GM21825 (cell line): ENCODE results near the gene POLR3B.

ENCODE experiments used
- ATAC-seq: cut with Tn5 transposase; IDR thresholded peaks from one replicate; pipeline ENCODE4 v1.9.1; 2021; ENCODE audit warnings: mild to moderate bottlenecking, moderate library complexity; ENCODE audit not compliant: unreplicated experiment

POLR3B gene

GRCh38 chr12:106409878-106410277, 52.3 kb downstream of the POLR3B start:
- ATAC-seq: no peak

GRCh38 chr12:106412563-106412962, 55.0 kb downstream of the POLR3B start:
- ATAC-seq: no peak

- ATAC-seq: no peak
These were observed 57.6 kb downstream of the POLR3B start for GRCh38 chr12:106415134-106415533.

- ATAC-seq: no peak
These were observed 58.7 kb downstream of the POLR3B start for GRCh38 chr12:106416273-106416672.

GRCh38 chr12:106417926-106418910, 60.7 kb downstream of the POLR3B start:
- ATAC-seq: no peak

GRCh38 chr12:106418970-106419369, 61.4 kb downstream of the POLR3B start:
- ATAC-seq: no peak

GRCh38 chr12:106423291-106423690, 65.7 kb downstream of the POLR3B start:
- ATAC-seq: no peak

GRCh38 chr12:106425061-106425702, 67.6 kb downstream of the POLR3B start:
- ATAC-seq: no peak

- no peak for ATAC-seq
These were observed 70.4 kb downstream of the POLR3B start for GRCh38 chr12:106427917-106428316.

GRCh38 chr12:106428384-106428783, 70.8 kb downstream of the POLR3B start:
- ATAC-seq: no peak

GRCh38 chr12:106429043-106429552, 71.5 kb downstream of the POLR3B start:
- no peak for ATAC-seq

- no peak for ATAC-seq
These were observed 72.1 kb downstream of the POLR3B start for GRCh38 chr12:106429636-106430035.

- ATAC-seq: no peak
These were observed 74.4 kb downstream of the POLR3B start for GRCh38 chr12:106431839-106432411.

GRCh38 chr12:106433055-106433454, 75.5 kb downstream of the POLR3B start:
- no peak for ATAC-seq

- ATAC-seq: no peak
These were observed 77.0 kb downstream of the POLR3B start for GRCh38 chr12:106434526-106434925.

- no peak for ATAC-seq
These were observed 78.6 kb downstream of the POLR3B start for GRCh38 chr12:106436164-106436563.

- ATAC-seq: no peak
These were observed 85.0 kb downstream of the POLR3B start for GRCh38 chr12:106442575-106442974.

GRCh38 chr12:106445053-106445452, 87.5 kb downstream of the POLR3B start:
- no peak for ATAC-seq

- ATAC-seq: no peak
These were observed 88.4 kb downstream of the POLR3B start for GRCh38 chr12:106445959-106446358.

GRCh38 chr12:106446419-106447092, 89.0 kb downstream of the POLR3B start:
- ATAC-seq: no peak

- no peak for ATAC-seq
These were observed 94.8 kb downstream of the POLR3B start for GRCh38 chr12:106452309-106452708.
